ENCODE data around the gene PELI3.

GRCh38 chr11:66478729-66479393 is 12.2 kb downstream of the PELI3 start:
- TF ChIP-seq, protein P1, sequence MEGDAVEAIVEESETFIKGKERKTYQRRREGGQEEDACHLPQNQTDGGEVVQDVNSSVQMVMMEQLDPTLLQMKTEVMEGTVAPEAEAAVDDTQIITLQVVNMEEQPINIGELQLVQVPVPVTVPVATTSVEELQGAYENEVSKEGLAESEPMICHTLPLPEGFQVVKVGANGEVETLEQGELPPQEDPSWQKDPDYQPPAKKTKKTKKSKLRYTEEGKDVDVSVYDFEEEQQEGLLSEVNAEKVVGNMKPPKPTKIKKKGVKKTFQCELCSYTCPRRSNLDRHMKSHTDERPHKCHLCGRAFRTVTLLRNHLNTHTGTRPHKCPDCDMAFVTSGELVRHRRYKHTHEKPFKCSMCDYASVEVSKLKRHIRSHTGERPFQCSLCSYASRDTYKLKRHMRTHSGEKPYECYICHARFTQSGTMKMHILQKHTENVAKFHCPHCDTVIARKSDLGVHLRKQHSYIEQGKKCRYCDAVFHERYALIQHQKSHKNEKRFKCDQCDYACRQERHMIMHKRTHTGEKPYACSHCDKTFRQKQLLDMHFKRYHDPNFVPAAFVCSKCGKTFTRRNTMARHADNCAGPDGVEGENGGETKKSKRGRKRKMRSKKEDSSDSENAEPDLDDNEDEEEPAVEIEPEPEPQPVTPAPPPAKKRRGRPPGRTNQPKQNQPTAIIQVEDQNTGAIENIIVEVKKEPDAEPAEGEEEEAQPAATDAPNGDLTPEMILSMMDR (conservative IDR thresholded peaks at IDR 0.05; ENCODE audit: low read depth, low read length): peak; percentile 100
- no peak for TF ChIP-seq EZH2 (IDR thresholded peaks at IDR 0.05; ENCODE audit: low read length, unreplicated experiment)
